ENCODE results near the gene EXOSC2. TPM values are rescaled to one million over a fixed set of nuclear protein-coding genes. Genes with fewer than 3 reads are reported as not detected.

EXOSC2 gene
- total and polyA plus RNA-seq, 2 experiments from 2014 or later: 37.6 to 77.7 TPM

- Mint-ChIP-seq H3K4me3 (peak overlapping the region; percentile 66), H3K36me3 (ENCODE audit: low read depth) (no peaks in the 10 kb centered on the region; the same call in 2 of the 3 replicates), H3K27ac (no peak overlapping the region), H3K4me1 (peaks cover 17% of the 10 kb centered on the region), H3K9me3 (peaks cover 6% of the 10 kb centered on the region; the same call in 1 of the 3 replicates), H3K27me3 (ENCODE audit: insufficient read depth, low read depth, poor library complexity) (peaks cover 96% of the 10 kb centered on the region)
- H3K4me2 ChIP-seq: peak overlapping the region; percentile 90
- DNase-seq (ENCODE audit: low spot score) (no peak), ATAC-seq (no peak)
- H3K27ac ChIP-seq (ENCODE audit: low read depth): no peak overlapping the region
- peak overlapping the region; percentile 83 for H2AFZ ChIP-seq
- no peaks in the 10 kb centered on the region for H3K9me2 ChIP-seq (ENCODE audit: insufficient read depth)
- H3K4me3 ChIP-seq: peak overlapping the region; percentile 67
- peaks cover 98% of the 10 kb centered on the region for H3K27me3 ChIP-seq (ENCODE audit: insufficient read depth)
- H3K4me1 ChIP-seq (ENCODE audit: insufficient read depth): peaks cover 23% of the 10 kb centered on the region
- no peaks in the 10 kb centered on the region for H4K20me1 ChIP-seq (replicated peaks; ENCODE audit: insufficient read depth)
- TF ChIP-seq CREB1 (CRISPR knock-in tag; IDR thresholded peaks at IDR 0.05; ENCODE audit: low read depth): no peak
- TF ChIP-seq STAT1 (IDR thresholded peaks at IDR 0.05; ENCODE audit: unreplicated experiment): no peak
- TF ChIP-seq JUNB (IDR thresholded peaks at IDR 0.05; ENCODE audit: unreplicated experiment): no peak
- TF ChIP-seq ZNF462 (CRISPR knock-in tag; IDR thresholded peaks at IDR 0.05): no peak
- TF ChIP-seq, protein P1, sequence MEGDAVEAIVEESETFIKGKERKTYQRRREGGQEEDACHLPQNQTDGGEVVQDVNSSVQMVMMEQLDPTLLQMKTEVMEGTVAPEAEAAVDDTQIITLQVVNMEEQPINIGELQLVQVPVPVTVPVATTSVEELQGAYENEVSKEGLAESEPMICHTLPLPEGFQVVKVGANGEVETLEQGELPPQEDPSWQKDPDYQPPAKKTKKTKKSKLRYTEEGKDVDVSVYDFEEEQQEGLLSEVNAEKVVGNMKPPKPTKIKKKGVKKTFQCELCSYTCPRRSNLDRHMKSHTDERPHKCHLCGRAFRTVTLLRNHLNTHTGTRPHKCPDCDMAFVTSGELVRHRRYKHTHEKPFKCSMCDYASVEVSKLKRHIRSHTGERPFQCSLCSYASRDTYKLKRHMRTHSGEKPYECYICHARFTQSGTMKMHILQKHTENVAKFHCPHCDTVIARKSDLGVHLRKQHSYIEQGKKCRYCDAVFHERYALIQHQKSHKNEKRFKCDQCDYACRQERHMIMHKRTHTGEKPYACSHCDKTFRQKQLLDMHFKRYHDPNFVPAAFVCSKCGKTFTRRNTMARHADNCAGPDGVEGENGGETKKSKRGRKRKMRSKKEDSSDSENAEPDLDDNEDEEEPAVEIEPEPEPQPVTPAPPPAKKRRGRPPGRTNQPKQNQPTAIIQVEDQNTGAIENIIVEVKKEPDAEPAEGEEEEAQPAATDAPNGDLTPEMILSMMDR (conservative IDR thresholded peaks at IDR 0.05; ENCODE audit: low read depth in 2 of 2): no peak
- TF ChIP-seq, protein P2, sequence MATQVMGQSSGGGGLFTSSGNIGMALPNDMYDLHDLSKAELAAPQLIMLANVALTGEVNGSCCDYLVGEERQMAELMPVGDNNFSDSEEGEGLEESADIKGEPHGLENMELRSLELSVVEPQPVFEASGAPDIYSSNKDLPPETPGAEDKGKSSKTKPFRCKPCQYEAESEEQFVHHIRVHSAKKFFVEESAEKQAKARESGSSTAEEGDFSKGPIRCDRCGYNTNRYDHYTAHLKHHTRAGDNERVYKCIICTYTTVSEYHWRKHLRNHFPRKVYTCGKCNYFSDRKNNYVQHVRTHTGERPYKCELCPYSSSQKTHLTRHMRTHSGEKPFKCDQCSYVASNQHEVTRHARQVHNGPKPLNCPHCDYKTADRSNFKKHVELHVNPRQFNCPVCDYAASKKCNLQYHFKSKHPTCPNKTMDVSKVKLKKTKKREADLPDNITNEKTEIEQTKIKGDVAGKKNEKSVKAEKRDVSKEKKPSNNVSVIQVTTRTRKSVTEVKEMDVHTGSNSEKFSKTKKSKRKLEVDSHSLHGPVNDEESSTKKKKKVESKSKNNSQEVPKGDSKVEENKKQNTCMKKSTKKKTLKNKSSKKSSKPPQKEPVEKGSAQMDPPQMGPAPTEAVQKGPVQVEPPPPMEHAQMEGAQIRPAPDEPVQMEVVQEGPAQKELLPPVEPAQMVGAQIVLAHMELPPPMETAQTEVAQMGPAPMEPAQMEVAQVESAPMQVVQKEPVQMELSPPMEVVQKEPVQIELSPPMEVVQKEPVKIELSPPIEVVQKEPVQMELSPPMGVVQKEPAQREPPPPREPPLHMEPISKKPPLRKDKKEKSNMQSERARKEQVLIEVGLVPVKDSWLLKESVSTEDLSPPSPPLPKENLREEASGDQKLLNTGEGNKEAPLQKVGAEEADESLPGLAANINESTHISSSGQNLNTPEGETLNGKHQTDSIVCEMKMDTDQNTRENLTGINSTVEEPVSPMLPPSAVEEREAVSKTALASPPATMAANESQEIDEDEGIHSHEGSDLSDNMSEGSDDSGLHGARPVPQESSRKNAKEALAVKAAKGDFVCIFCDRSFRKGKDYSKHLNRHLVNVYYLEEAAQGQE (IDR thresholded peaks at IDR 0.05; ENCODE audit: unreplicated experiment): no peak
- TF ChIP-seq EZH2phosphoT487 (IDR thresholded peaks at IDR 0.05; ENCODE audit: unreplicated experiment): no peak
- TF ChIP-seq ZNF114 (CRISPR knock-in tag; IDR thresholded peaks at IDR 0.05): no peak
- no peak for TF ChIP-seq ETS1 (IDR thresholded peaks at IDR 0.05)
- no peak for TF ChIP-seq NANOG (IDR thresholded peaks at IDR 0.05; ENCODE audit: borderline replicate concordance)
- no peak for TF ChIP-seq EZH2 (IDR thresholded peaks at IDR 0.05; ENCODE audit: low read depth, unreplicated experiment)
- no peak for TF ChIP-seq ZNF331 (CRISPR knock-in tag; IDR thresholded peaks at IDR 0.05; ENCODE audit: low read depth)
- 0 out of 2 replicates have a peak, but pooled peaks cover 3% of the 10 kb centered on the region for H3F3A ChIP-seq (replicated peaks; ENCODE audit: low read depth)
- no peaks in the 10 kb centered on the region for H3K79me2 ChIP-seq (replicated peaks; ENCODE audit: insufficient read depth)
- no peaks in the 10 kb centered on the region for H3K36me3 ChIP-seq (ENCODE audit: insufficient read depth)
Measured at GRCh38 chr9:130665029-130665430, 28.6 kb upstream of the EXOSC2 start.

Data from GM23338 (cell line).